Measurements from ENCODE around the gene LPIN1.

GRCh38 chr2:11789243-11789642 lies 42.8 kb downstream of the LPIN1 start:
- TF ChIP-seq CTCF (IDR thresholded peaks at IDR 0.05 in 8 of 11, conservative IDR thresholded peaks at IDR 0.05 in 3 of 11), result no peak
- no peak for TF ChIP-seq POLR2A (IDR thresholded peaks at IDR 0.05)
- no peak for TF ChIP-seq POLR2AphosphoS5 (IDR thresholded peaks at IDR 0.05)
